IMR-90 (cell line): Measurements from ENCODE around the gene SLAMF7. TPM values are rescaled to one million over a fixed set of nuclear protein-coding genes. Genes with fewer than 3 reads are reported as not detected.

ENCODE experiments used
- ATAC-seq: fragments of 200-7000 bp; cut with Tn5 transposase; 2 replicates; pipeline ENCODE4 v1.9.1; 2020; ENCODE audit warnings: low read depth, mild to moderate bottlenecking, moderate library complexity
- BruUV-seq: library from RNA; stranded (reverse); fragments of 400-500 nt; replicated peaks from 2 replicates; lab custom pipeline; 2021; lab: Mats Ljungman, UMichigan
- CTCF ChIA-PET: fragments of 300-600 bp; formaldehyde crosslinking; extraction: SDS; loops from one replicate; lab custom pipeline; 2021; ENCODE audit warnings: antibody characterized with exemption; lab: Yijun Ruan, JAX
- POLR2A ChIA-PET: fragments of 300-600 bp; sonication (Branson Sonifier 250); formaldehyde crosslinking; loops from one replicate; lab custom pipeline; 2022; ENCODE audit warnings: antibody characterized with exemption; ENCODE audit not compliant: unreplicated experiment; lab: Charles Lee
- DNase-seq: peaks from one replicate; pipeline ENCODE4 v3.0.0; 2013
- H2AFZ ChIP-seq: replicated peaks from 2 replicates; pipeline ENCODE3; 2013; ENCODE audit warnings: low read length, mild to moderate bottlenecking; ENCODE audit not compliant: poor library complexity
- H2AK5ac ChIP-seq: 2 replicates; pipeline ENCODE4 v1.6.1; 2013; ENCODE audit warnings: low read depth, low read length, inconsistent platforms
- H2AK9ac ChIP-seq: replicated peaks from 2 replicates; pipeline ENCODE3; 2013; ENCODE audit warnings: mild to moderate bottlenecking, low read depth, low read length, moderate library complexity; ENCODE audit not compliant: poor library complexity
- H2BK120ac ChIP-seq: 2 replicates; pipeline ENCODE4 v1.6.1; 2013; ENCODE audit warnings: low read depth, low read length, inconsistent platforms
- H2BK15ac ChIP-seq: 3 replicates; pipeline ENCODE4 v1.6.1; 2013; ENCODE audit warnings: low read depth, low read length, inconsistent platforms
- H2BK20ac ChIP-seq: 2 replicates; pipeline ENCODE4 v1.6.1; 2013; ENCODE audit warnings: low read depth, mild to moderate bottlenecking, inconsistent platforms, low read length, moderate library complexity
- H2BK5ac ChIP-seq: 2 replicates; pipeline ENCODE4 v1.6.1; 2013; ENCODE audit warnings: mild to moderate bottlenecking, low read depth, low read length, inconsistent platforms; ENCODE audit not compliant: poor library complexity, severe bottlenecking
- H3K14ac ChIP-seq: replicated peaks from 2 replicates; pipeline ENCODE4 v1.6.1; 2013; ENCODE audit warnings: low read depth, low read length, inconsistent platforms
- H3K18ac ChIP-seq: 2 replicates; pipeline ENCODE4 v1.6.1; 2013; ENCODE audit warnings: low read depth, low read length, control low read depth
- H3K23ac ChIP-seq: 2 replicates; pipeline ENCODE4 v1.6.1; 2013; ENCODE audit warnings: low read depth, low read length, inconsistent platforms
- H3K27ac ChIP-seq: 2 replicates; pipeline ENCODE4 v1.5.1; 2013; ENCODE audit warnings: mild to moderate bottlenecking, control low read depth, low read length; ENCODE audit not compliant: insufficient read depth
- H3K27me3 ChIP-seq: 2 replicates; pipeline ENCODE4 v1.6.1; 2013; ENCODE audit warnings: low read length; ENCODE audit not compliant: control insufficient read depth, insufficient read depth
- H3K36me3 ChIP-seq: 2 replicates; pipeline ENCODE4 v1.6.1; 2013; ENCODE audit warnings: low read length, mixed read lengths; ENCODE audit not compliant: control insufficient read depth, insufficient read depth
- H3K4ac ChIP-seq: 2 replicates; pipeline ENCODE4 v1.6.1; 2013; ENCODE audit warnings: low read depth, low read length, inconsistent platforms
- H3K4me1 ChIP-seq: 2 replicates; pipeline ENCODE4 v1.6.1; 2013; ENCODE audit warnings: low read length, mixed read lengths; ENCODE audit not compliant: control insufficient read depth, insufficient read depth
- H3K4me2 ChIP-seq: 2 replicates; pipeline ENCODE4 v1.6.1; 2013; ENCODE audit warnings: low read depth, mild to moderate bottlenecking, control low read depth, low read length, moderate library complexity
- H3K4me3 ChIP-seq: 2 replicates; pipeline ENCODE4 v1.5.1; 2013; ENCODE audit warnings: low read depth, mild to moderate bottlenecking, control low read depth, low read length, moderate library complexity; ENCODE audit not compliant: insufficient read depth
- H3K56ac ChIP-seq: 2 replicates; pipeline ENCODE4 v1.6.1; 2013; ENCODE audit warnings: low read length, inconsistent platforms; ENCODE audit not compliant: insufficient read depth; ENCODE audit errors: extremely low read depth
- H3K79me1 ChIP-seq, 2 experiments: 2 replicates each; pipeline ENCODE4 v1.6.1; 2013; ENCODE audit warnings: low read length in 2 of 2, inconsistent platforms in 1 of 2, low read depth in 1 of 2
- H3K9ac ChIP-seq: 2 replicates; pipeline ENCODE4 v1.6.1; 2013; ENCODE audit warnings: low read depth, low read length, control low read depth
- H3K9me1 ChIP-seq: 2 replicates; pipeline ENCODE4 v1.6.1; 2013; ENCODE audit warnings: low read length, inconsistent platforms; ENCODE audit not compliant: insufficient read depth
- H3K9me3 ChIP-seq: 2 replicates; pipeline ENCODE4 v1.6.1; 2013; ENCODE audit warnings: low read length; ENCODE audit not compliant: control insufficient read depth, insufficient read depth
- H4K20me1 ChIP-seq: 2 replicates; pipeline ENCODE4 v1.6.1; 2013; ENCODE audit warnings: low read length, inconsistent platforms; ENCODE audit not compliant: insufficient read depth
- H4K5ac ChIP-seq: 2 replicates; pipeline ENCODE4 v1.6.1; 2013; ENCODE audit warnings: mild to moderate bottlenecking, low read depth, low read length, control low read depth
- H4K8ac ChIP-seq, 2 experiments: 2 replicates each; pipeline ENCODE4 v1.6.1; 2013; ENCODE audit warnings: low read depth in 2 of 2, low read length in 2 of 2, control low read depth in 1 of 2, inconsistent platforms in 1 of 2
- H4K91ac ChIP-seq: 2 replicates; pipeline ENCODE4 v1.6.1; 2013; ENCODE audit warnings: low read depth, low read length, inconsistent platforms; ENCODE audit not compliant: insufficient read depth
- CEBPB ChIP-seq: IDR thresholded peaks from 2 replicates; pipeline ENCODE4 v1.6.1; 2012; ENCODE audit warnings: low read depth, low read length, improper control_type of control experiment
- FOS ChIP-seq: fragments of 150-350 bp; IDR thresholded peaks from 2 replicates; pipeline ENCODE4 v1.6.1; 2016; ENCODE audit warnings: low read depth, low read length
- MAFK ChIP-seq: IDR thresholded peaks from 2 replicates; pipeline ENCODE4 v1.6.1; 2012; ENCODE audit warnings: low read depth, low read length, improper control_type of control experiment
- RCOR1 ChIP-seq: IDR thresholded peaks from 2 replicates; pipeline ENCODE4 v1.6.1; 2012; ENCODE audit warnings: mild to moderate bottlenecking, low read length, improper control_type of control experiment; ENCODE audit not compliant: insufficient replicate concordance
- RFX5 ChIP-seq: IDR thresholded peaks from 2 replicates; pipeline ENCODE4 v1.8.0; 2012; ENCODE audit warnings: low read depth, mild to moderate bottlenecking, low read length, moderate library complexity
- WGBS, 2 experiments: methylation state at CpG; one replicate each; pipeline versions ENCODE4 v1.1.5 to v1.1.7; 2013; ENCODE audit warnings: missing lambda C conversion rate in 2 of 2; ENCODE audit not compliant: insufficient read length in 1 of 2; ENCODE audit errors: extremely low coverage in 2 of 2; 5-methylcytosine and 5-hydroxymethylcytosine counted together
- dilution Hi-C: fragments of 300-500 bp; cut with HindIII; formaldehyde crosslinking; loops from one replicate; pipeline ENCODE4 v1.14.3; 2018; ENCODE audit warnings: low sequenced_read_pairs; ENCODE audit not compliant: unreplicated experiment
- in situ Hi-C: fragments of 300-500 bp; cut with MboI; formaldehyde crosslinking; loops from 3 replicates; pipeline ENCODE4 v1.14.3; 2019; ENCODE audit warnings: low sequenced_read_pairs, inconsistent platforms, mixed read lengths
- intact Hi-C: fragments of 100-400 bp; cut with micrococcal nuclease; formaldehyde crosslinking; loops from 2 replicates; pipeline ENCODE4 v1.10.0; 2022
- polyA plus RNA-seq, 3 experiments: library from polyadenylated mRNA; depleted of rRNA; stranded (reverse); fragments of >200 nt; gene quantifications; 2 replicates each; pipeline ENCODE4 v1.2.3, GENCODE V29; 2012; ENCODE audit warnings: low replicate concordance in 1 of 3
- total RNA-seq: library from RNA; depleted of rRNA; stranded (reverse); fragments of >200 nt; gene quantifications from 2 replicates; pipeline ENCODE4 v1.2.3, GENCODE V29; 2012

SLAMF7 gene
- total and polyA plus RNA-seq, 2 of the 4 experiments (the other 2 are of a cell fraction): not detected

GRCh38 chr1:160723332-160723731 is 15.7 kb upstream of the SLAMF7 start:
- no peak overlapping the region for H3K4ac ChIP-seq
- no peaks in the 10 kb centered on the region for H3K9me1 ChIP-seq
- in situ Hi-C loops: no loop called here
- H4K20me1 ChIP-seq: no peaks in the 10 kb centered on the region
- dilution Hi-C loops: no loop called here
- H3K27me3 ChIP-seq: no peaks in the 10 kb centered on the region
- H3K23ac ChIP-seq: no peak overlapping the region
- no peak overlapping the region for H4K91ac ChIP-seq
- no peak overlapping the region for H3K9ac ChIP-seq
- no peak overlapping the region for H2BK5ac ChIP-seq
- no peak overlapping the region for H3K4me2 ChIP-seq
- no peak overlapping the region for H4K5ac ChIP-seq
- H2BK120ac ChIP-seq: no peak overlapping the region
- intact Hi-C loops: no loop called here
- no peak for ATAC-seq
- no peak overlapping the region for H4K8ac ChIP-seq
- no peak overlapping the region for H3K56ac ChIP-seq
- no peaks in the 10 kb centered on the region for H3K79me1 ChIP-seq
- whole genome bisulfite sequencing, 2 experiments: no CpG with 5 or more reads among the region's 2 CpGs
- H3K27ac ChIP-seq: no peak overlapping the region
- no peak overlapping the region for H3K4me3 ChIP-seq
- no peak overlapping the region for H2AK9ac ChIP-seq
- no peaks in the 10 kb centered on the region for H3K9me3 ChIP-seq
- H2BK20ac ChIP-seq: no peak overlapping the region
- H3K14ac ChIP-seq: no peak overlapping the region
- no peaks in the 10 kb centered on the region for H3K36me3 ChIP-seq
- POLR2A ChIA-PET: no interaction called here
- H2BK15ac ChIP-seq: no peak overlapping the region
- H2AFZ ChIP-seq: no peak overlapping the region
- H2AK5ac ChIP-seq: no peak overlapping the region
- H3K4me1 ChIP-seq: no peaks in the 10 kb centered on the region
- DNase-seq: no peak
- BruUV-seq: no TSS peak
- TF ChIP-seq RCOR1: no peak
- no peak for TF ChIP-seq CEBPB
- peak; percentile 70 for TF ChIP-seq MAFK
- TF ChIP-seq FOS: no peak
- TF ChIP-seq RFX5: no peak
- CTCF ChIA-PET: no interaction called here
- no peak overlapping the region for H3K18ac ChIP-seq
